H1 (cell line): ENCODE data around the gene STAG1. TPM values are rescaled to one million over a fixed set of nuclear protein-coding genes. Genes with fewer than 3 reads are reported as not detected.
"Not testable (repeated sequence)": the region's sequence is repeated elsewhere in the genome, so short reads cannot be mapped to it uniquely, and the experiment has no call there.

ENCODE experiments used
- CTCF ChIA-PET: fragments of 300-600 bp; sonication (Branson Sonifier 250); formaldehyde crosslinking; loops from one replicate; lab custom pipeline; 2021; ENCODE audit not compliant: partially characterized antibody; lab: Charles Lee
- POLR2A ChIA-PET: fragments of 300-600 bp; sonication (Branson Sonifier 250); formaldehyde crosslinking; loops from one replicate; lab custom pipeline; 2021; ENCODE audit warnings: inconsistent platforms; ENCODE audit not compliant: partially characterized antibody; lab: Charles Lee
- DNase-seq, 2 experiments: peaks; one replicate each; pipeline versions ENCODE4 v3.0.0 to v3.0.0-alpha.2; 2010 to 2022; ENCODE audit warnings: low spot score in 2 of 2, low read depth in 1 of 2, mixed read lengths in 1 of 2
- FAIRE-seq: peaks from 2 replicates; lab custom pipeline; 2011; peaks lifted over from hg19 to GRCh38; lab: Jason Lieb, UNC
- H2AFZ ChIP-seq: 2 replicates; pipeline ENCODE4 v1.8.1; 2012; ENCODE audit warnings: low read length, inconsistent platforms
- H2AK5ac ChIP-seq: 2 replicates; pipeline ENCODE4 v1.6.1; 2013; ENCODE audit warnings: low read depth, low read length
- H2BK120ac ChIP-seq: replicated peaks from 2 replicates; pipeline ENCODE3; 2013; ENCODE audit warnings: low read depth, low read length, inconsistent platforms
- H2BK12ac ChIP-seq: 2 replicates; pipeline ENCODE4 v1.6.1; 2013; ENCODE audit warnings: low read depth, low read length
- H2BK15ac ChIP-seq: 2 replicates; pipeline ENCODE4 v1.6.1; 2013; ENCODE audit warnings: low read length
- H2BK20ac ChIP-seq: 2 replicates; pipeline ENCODE4 v1.6.1; 2013; ENCODE audit warnings: low read length
- H2BK5ac ChIP-seq: 2 replicates; pipeline ENCODE4 v1.6.1; 2013; ENCODE audit warnings: low read depth, low read length
- H3K14ac ChIP-seq: 2 replicates; pipeline ENCODE4 v1.6.1; 2013; ENCODE audit warnings: inconsistent platforms; ENCODE audit not compliant: insufficient read length
- H3K18ac ChIP-seq: 2 replicates; pipeline ENCODE4 v1.6.1; 2013; ENCODE audit warnings: low read length; ENCODE audit errors: extremely low read depth
- H3K23ac ChIP-seq: 2 replicates; pipeline ENCODE4 v1.6.1; 2013; ENCODE audit warnings: inconsistent platforms; ENCODE audit not compliant: insufficient read length
- H3K23me2 ChIP-seq: 2 replicates; pipeline ENCODE4 v1.6.1; 2013; ENCODE audit warnings: low read depth, low read length
- H3K27ac ChIP-seq: 2 replicates; pipeline ENCODE4 v1.6.1; 2011; ENCODE audit warnings: low read depth, low read length, inconsistent platforms
- H3K27me3 ChIP-seq, 4 experiments: replicated peaks in 1 of 4; 1 replicate in 1 of 4; 2 replicates in 3 of 4; pipeline versions ENCODE4 v1.6.1 to v1.8.1; 2011 to 2013; ENCODE audit warnings: low read length in 3 of 4, mild to moderate bottlenecking in 3 of 4, inconsistent platforms in 2 of 4, mixed read lengths in 2 of 4, moderate library complexity in 1 of 4; ENCODE audit not compliant: control insufficient read depth in 3 of 4, insufficient read depth in 3 of 4; ENCODE audit errors: extremely low read depth in 1 of 4
- H3K36me3 ChIP-seq, 4 experiments: 2 replicates each; pipeline versions ENCODE4 v1.6.1 to v1.8.1; 2011 to 2013; ENCODE audit warnings: mild to moderate bottlenecking in 4 of 4, low read length in 3 of 4, moderate library complexity in 2 of 4, control low read depth in 1 of 4, inconsistent platforms in 1 of 4; ENCODE audit not compliant: insufficient read depth in 4 of 4, control insufficient read depth in 2 of 4
- H3K4ac ChIP-seq: replicated peaks from 2 replicates; pipeline ENCODE3; 2013; ENCODE audit warnings: low read length, low read depth, mixed read lengths, inconsistent platforms; ENCODE audit not compliant: insufficient read length
- H3K4me1 ChIP-seq, 4 experiments: replicated peaks in 1 of 4; 1 replicate in 1 of 4; 2 replicates in 3 of 4; pipeline versions ENCODE4 v1.6.1 to v1.8.1; 2011 to 2013; ENCODE audit warnings: low read length in 3 of 4, inconsistent platforms in 2 of 4, mixed read lengths in 1 of 4; ENCODE audit not compliant: insufficient read depth in 4 of 4, control insufficient read depth in 3 of 4
- H3K4me2 ChIP-seq, 2 experiments: 2 replicates each; pipeline versions ENCODE4 v1.6.1 to v1.8.1; 2011 to 2013; ENCODE audit warnings: low read depth in 2 of 2, low read length in 2 of 2, control low read depth in 1 of 2, inconsistent platforms in 1 of 2, mild to moderate bottlenecking in 1 of 2; ENCODE audit not compliant: insufficient read depth in 1 of 2
- H3K4me3 ChIP-seq, 4 experiments: fragments of 200-600, 300-600 bp in 1 of 4; sonication (generic), shearing (Covaris generic), sonication (Bioruptor Twin) in 1 of 4; 2 replicates each; pipeline versions ENCODE4 v1.5.1 to v1.8.1; 2011 to 2016; ENCODE audit warnings: low read length in 4 of 4, low read depth in 3 of 4, control low read depth in 2 of 4, inconsistent platforms in 2 of 4, mild to moderate bottlenecking in 2 of 4, mixed read lengths in 1 of 4, moderate library complexity in 1 of 4; ENCODE audit not compliant: insufficient read depth in 2 of 4; ENCODE audit errors: extremely low read depth in 1 of 4
- H3K56ac ChIP-seq: replicated peaks from 2 replicates; pipeline ENCODE3; 2013; ENCODE audit warnings: low read depth, mild to moderate bottlenecking, mixed read lengths, low read length, inconsistent platforms; ENCODE audit not compliant: insufficient read length
- H3K79me1 ChIP-seq: 2 replicates; pipeline ENCODE4 v1.6.1; 2013; ENCODE audit warnings: low read depth, low read length, control low read depth
- H3K79me2 ChIP-seq, 2 experiments: 2 replicates each; pipeline versions ENCODE4 v1.6.1 to v1.8.1; 2012 to 2013; ENCODE audit warnings: low read length in 2 of 2, mild to moderate bottlenecking in 2 of 2, inconsistent platforms in 1 of 2; ENCODE audit not compliant: insufficient read depth in 2 of 2, control insufficient read depth in 1 of 2
- H3K9ac ChIP-seq, 4 experiments: replicated peaks in 1 of 4; 1 replicate in 1 of 4; 2 replicates in 3 of 4; pipeline versions ENCODE4 v1.6.1 to v1.8.1; 2011 to 2013; ENCODE audit warnings: low read depth in 3 of 4, low read length in 3 of 4, control low read depth in 2 of 4, mild to moderate bottlenecking in 2 of 4, moderate library complexity in 2 of 4, inconsistent platforms in 1 of 4; ENCODE audit errors: extremely low read depth in 1 of 4
- H3K9me3 ChIP-seq, 2 experiments: 2 replicates each; pipeline versions ENCODE4 v1.6.1 to v1.8.1; 2012 to 2013; ENCODE audit warnings: mild to moderate bottlenecking in 2 of 2, moderate library complexity in 2 of 2, control low read depth in 1 of 2, inconsistent platforms in 1 of 2, low read depth in 1 of 2, low read length in 1 of 2, mixed read lengths in 1 of 2; ENCODE audit not compliant: insufficient read depth in 2 of 2
- H4K20me1 ChIP-seq, 2 experiments: replicated peaks in 1 of 2; 2 replicates each; pipeline versions ENCODE3 to v1.8.1; 2011 to 2013; ENCODE audit warnings: inconsistent platforms in 2 of 2, low read length in 2 of 2, mild to moderate bottlenecking in 1 of 2; ENCODE audit not compliant: insufficient read depth in 2 of 2, control insufficient read depth in 1 of 2
- H4K5ac ChIP-seq: 2 replicates; pipeline ENCODE4 v1.6.1; 2013; ENCODE audit warnings: low read length, low read depth, mixed read lengths, inconsistent platforms; ENCODE audit not compliant: insufficient read length
- H4K8ac ChIP-seq: 2 replicates; pipeline ENCODE4 v1.8.0; 2013; ENCODE audit warnings: mild to moderate bottlenecking, moderate library complexity, low read length, inconsistent platforms; ENCODE audit not compliant: insufficient read depth; ENCODE audit errors: extremely low read depth
- H4K91ac ChIP-seq: replicated peaks from 2 replicates; pipeline ENCODE3; 2013; ENCODE audit warnings: low read length, mixed read lengths, inconsistent platforms; ENCODE audit not compliant: insufficient read length
- EGR1 ChIP-seq: IDR thresholded peaks from 2 replicates; pipeline ENCODE4 v1.6.1; 2011; ENCODE audit warnings: low read depth, low read length, borderline replicate concordance
- EP300 ChIP-seq, 2 experiments: IDR thresholded peaks; 1 replicate in 1 of 2; 2 replicates in 1 of 2; pipeline ENCODE4 v1.6.1; 2011 to 2012; ENCODE audit warnings: low read depth in 2 of 2, low read length in 2 of 2, mild to moderate bottlenecking in 2 of 2, borderline replicate concordance in 1 of 2, inconsistent platforms in 1 of 2, moderate library complexity in 1 of 2
- JUND ChIP-seq: IDR thresholded peaks from 2 replicates; pipeline ENCODE4 v1.6.1; 2011; ENCODE audit warnings: mild to moderate bottlenecking, improper control_type of control experiment, low read length
- RXRA ChIP-seq: IDR thresholded peaks from 2 replicates; pipeline ENCODE4 v1.6.1; 2011; ENCODE audit warnings: low read depth, mild to moderate bottlenecking, low read length, moderate library complexity; ENCODE audit not compliant: insufficient read depth
- SP1 ChIP-seq: IDR thresholded peaks from 2 replicates; pipeline ENCODE4 v1.6.1; 2011; ENCODE audit warnings: low read depth, low read length
- WGBS, 2 experiments: shearing (Covaris generic) in 1 of 2; methylation state at CpG; one replicate each; pipeline versions ENCODE4 v1.1.6 to v1.1.7; 2013 to 2015; ENCODE audit warnings: low lambda C conversion rate in 2 of 2, mixed read lengths in 2 of 2, inconsistent platforms in 1 of 2, low coverage in 1 of 2, missing lambda C conversion rate in 1 of 2; ENCODE audit not compliant: insufficient replicate concordance in 2 of 2, insufficient coverage in 1 of 2, insufficient read length in 1 of 2; ENCODE audit errors: extremely low coverage in 1 of 2, missing lambda C conversion rate in 1 of 2; 5-methylcytosine and 5-hydroxymethylcytosine counted together
- polyA plus RNA-seq, 7 experiments: library from polyadenylated mRNA; depleted of rRNA in 3 of 7; stranded (reverse) in 5 of 7; unstranded in 2 of 7; fragments of >200 nt in 5 of 7; fragments of 200-250 nt in 2 of 7; gene quantifications; 1 replicate in 5 of 7; 2 replicates in 1 of 7; 4 replicates in 1 of 7; pipeline versions ENCODE4 v1.2.1 to v1.2.3, GENCODE V29; 2011 to 2013; ENCODE audit warnings: missing spikeins in 2 of 7, mixed read lengths in 2 of 7
- total RNA-seq: library from RNA; stranded (reverse); fragmentation: NEBNext Ultra II Directional; extraction: Animal tissue kit (Norgen Biotek cat#: 25700); gene quantifications from 2 replicates; pipeline ENCODE4 v1.2.1, GENCODE V29; 2021

STAG1 gene
- total and polyA plus RNA-seq, 2 of the 8 experiments (the other 6 are each of a cell fraction or from before 2014, with no cell fraction given): 4.6 to 23.4 TPM

- TF ChIP-seq EGR1: no peak
- TF ChIP-seq EP300 (IDR thresholded peaks at IDR 0.05; ENCODE audit: borderline replicate concordance in 1 of 2, low read depth in 2 of 2, low read length in 2 of 2): no peak
- TF ChIP-seq RXRA: no peak
- TF ChIP-seq SP1: no peak
- no peak for TF ChIP-seq JUND
- TF ChIP-seq, all 59 proteins: peak for 0
These were observed 39.2 kb downstream of the STAG1 start (continued) for GRCh38 chr3:136712941-136713340.

DNA sequence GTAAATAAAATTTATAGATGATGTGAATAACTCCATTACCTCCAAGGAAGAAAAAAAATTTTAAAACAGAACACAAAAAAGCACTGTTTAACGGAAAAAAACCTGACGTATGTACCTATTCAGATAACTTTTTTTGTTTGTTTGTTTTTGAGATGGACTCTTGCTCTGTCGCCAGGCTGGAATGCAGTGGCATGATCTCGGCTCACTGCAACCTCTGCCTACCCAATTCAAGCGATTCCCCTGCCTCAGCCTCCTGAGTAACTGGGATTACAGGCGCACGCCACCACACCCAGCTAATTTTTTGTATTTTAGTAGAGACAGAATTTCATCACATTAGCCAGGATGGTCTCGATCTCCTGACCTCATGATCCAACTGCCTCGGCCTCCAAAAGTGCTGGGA is 40.3 kb downstream of the STAG1 start:
- H2BK5ac ChIP-seq, H3K23ac ChIP-seq, H3K9me3 ChIP-seq, H3K9ac ChIP-seq, H2AFZ ChIP-seq, H3K18ac ChIP-seq, FAIRE-seq, H4K20me1 ChIP-seq, H3K56ac ChIP-seq, H4K8ac ChIP-seq, H3K23me2 ChIP-seq, H3K79me1 ChIP-seq, H2BK12ac ChIP-seq, H3K14ac ChIP-seq, H3K27ac ChIP-seq, H4K5ac ChIP-seq, H3K4me1 ChIP-seq, H2BK15ac ChIP-seq, H2BK120ac ChIP-seq, DNase-seq, H2BK20ac ChIP-seq, H3K4me2 ChIP-seq, H3K27me3 ChIP-seq, H3K4ac ChIP-seq, H2AK5ac ChIP-seq, H4K91ac ChIP-seq, POLR2A ChIA-PET, H3K4me3 ChIP-seq, H3K36me3 ChIP-seq: not testable (repeated sequence)
- WGBS, 2 experiments: 95% methylated on average over 9 of the region's 9 CpGs; no CpG with 5 or more reads in 1 of the 2 experiments
- CTCF ChIA-PET: interaction anchor here (0.6 to 1.0 kb wide), 2 partner anchors 7 to 16 kb away, joined by 3 to 4 read pairs; no protein-coding TSS in a partner anchor
- peaks cover 0 to 82% of the 10 kb centered on the region in 2 experiments; a peak in 2 of 4 replicates for H3K79me2 ChIP-seq
